Lower lobe of right lung (tissue), 2 donors: Measurements from ENCODE around the gene TARBP2. TPM values are rescaled to one million over a fixed set of nuclear protein-coding genes. Genes with fewer than 3 reads are reported as not detected.

Experiments
- ATAC-seq, 2 donors: fragments of 200-7000 bp; cut with Tn5 transposase; one replicate each; pipeline ENCODE4 v1.9.1; 2020 to 2022; ENCODE audit warnings: mild to moderate bottlenecking in 2 of 2, moderate library complexity in 2 of 2
- DNase-seq: peaks from one replicate; pipeline ENCODE4 v3.0.0-alpha.2; 2020
- H3K27ac ChIP-seq: fragments of 200-600 bp; one replicate; pipeline ENCODE4 v1.8.0; 2022
- H3K27me3 ChIP-seq: fragments of 200-600 bp; one replicate; pipeline ENCODE4 v1.8.0; 2022; ENCODE audit warnings: low read depth
- H3K36me3 ChIP-seq: fragments of 200-600 bp; one replicate; pipeline ENCODE4 v1.8.0; 2022; ENCODE audit warnings: mild to moderate bottlenecking
- H3K4me1 ChIP-seq: fragments of 200-600 bp; one replicate; pipeline ENCODE4 v1.8.0; 2022
- H3K4me3 ChIP-seq: fragments of 200-600 bp; one replicate; pipeline ENCODE4 v1.8.0; 2022; ENCODE audit warnings: mild to moderate bottlenecking
- H3K9me3 ChIP-seq: fragments of 200-600 bp; one replicate; pipeline ENCODE4 v1.8.0; 2022
- intact Hi-C: fragments of 100-400 bp; cut with DNase I; formaldehyde crosslinking; loops from one replicate; pipeline ENCODE4 v1.11.0; 2022
- total RNA-seq: library from RNA; stranded (reverse); fragmentation: NEBNext Ultra II Directional; extraction: Animal tissue kit (Norgen Biotek cat#: 25700); gene quantifications from one replicate; pipeline ENCODE4 v1.2.1, GENCODE V29; 2021
- TF ChIP-seq, protein P1 (sequence below): fragments of 200-600 bp; IDR thresholded peaks from one replicate; pipeline ENCODE4 v1.8.0; 2022; ENCODE audit warnings: antibody characterized with exemption, mild to moderate bottlenecking
- donor health status: DM: no; HTN: yes; CAD: no; lungs with severe emphysema.

The TARBP2 gene
- total RNA-seq, 1 donor from 2014 or later = 34.3 TPM

GRCh38 chr12:53500142-53500775 is 824 bp upstream of the TARBP2 start:
- TF ChIP-seq, protein P1, sequence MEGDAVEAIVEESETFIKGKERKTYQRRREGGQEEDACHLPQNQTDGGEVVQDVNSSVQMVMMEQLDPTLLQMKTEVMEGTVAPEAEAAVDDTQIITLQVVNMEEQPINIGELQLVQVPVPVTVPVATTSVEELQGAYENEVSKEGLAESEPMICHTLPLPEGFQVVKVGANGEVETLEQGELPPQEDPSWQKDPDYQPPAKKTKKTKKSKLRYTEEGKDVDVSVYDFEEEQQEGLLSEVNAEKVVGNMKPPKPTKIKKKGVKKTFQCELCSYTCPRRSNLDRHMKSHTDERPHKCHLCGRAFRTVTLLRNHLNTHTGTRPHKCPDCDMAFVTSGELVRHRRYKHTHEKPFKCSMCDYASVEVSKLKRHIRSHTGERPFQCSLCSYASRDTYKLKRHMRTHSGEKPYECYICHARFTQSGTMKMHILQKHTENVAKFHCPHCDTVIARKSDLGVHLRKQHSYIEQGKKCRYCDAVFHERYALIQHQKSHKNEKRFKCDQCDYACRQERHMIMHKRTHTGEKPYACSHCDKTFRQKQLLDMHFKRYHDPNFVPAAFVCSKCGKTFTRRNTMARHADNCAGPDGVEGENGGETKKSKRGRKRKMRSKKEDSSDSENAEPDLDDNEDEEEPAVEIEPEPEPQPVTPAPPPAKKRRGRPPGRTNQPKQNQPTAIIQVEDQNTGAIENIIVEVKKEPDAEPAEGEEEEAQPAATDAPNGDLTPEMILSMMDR = no peak
- Histone ChIP-seq H3K36me3 (peaks cover 16% of the 10 kb centered on the region), H3K4me1 (peaks cover 61% of the 10 kb centered on the region), H3K9me3 (no peaks in the 10 kb centered on the region), H3K27ac (peak overlapping the region; percentile 93), H3K4me3 (peak overlapping the region; percentile 79), H3K27me3 (no peaks in the 10 kb centered on the region)
- ATAC-seq (peak; percentile 29 to 35), DNase-seq (peak; percentile 73)
- intact Hi-C loops = no loop called here

- DNase-seq (no peak), ATAC-seq (no peak)
- TF ChIP-seq, protein P1 = no peak
- H3K4me1 ChIP-seq = peaks cover 47% of the 10 kb centered on the region
- H3K36me3 ChIP-seq = peaks cover 30% of the 10 kb centered on the region
- no peaks in the 10 kb centered on the region for H3K27me3 ChIP-seq
- H3K9me3 ChIP-seq = no peaks in the 10 kb centered on the region
- H3K4me3 ChIP-seq = peak overlapping the region; percentile 79
- peak overlapping the region; percentile 93 for H3K27ac ChIP-seq
- intact Hi-C loops = no loop called here
These were observed 615 bp downstream of the TARBP2 start for GRCh38 chr12:53501615-53502181.

DNA sequence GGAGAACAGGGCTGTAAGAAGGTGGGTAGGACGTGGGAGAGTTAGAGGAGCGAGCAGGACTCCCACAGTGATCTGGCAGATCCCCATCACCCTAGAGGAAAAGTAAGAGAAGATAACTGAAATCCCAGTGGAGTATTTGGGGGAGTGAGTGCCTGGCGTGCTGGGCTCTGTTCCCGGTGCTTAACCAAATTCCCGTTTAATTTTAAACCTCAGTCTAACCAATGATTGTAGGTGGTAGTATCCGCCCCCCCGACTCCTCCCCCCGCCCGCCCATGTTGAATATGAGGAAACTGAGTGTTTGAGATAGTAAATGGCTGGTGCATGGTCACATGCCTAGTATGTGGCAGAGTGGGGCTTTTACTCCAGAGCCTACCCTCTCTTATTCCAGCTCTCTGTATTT is 1.2 kb downstream of the TARBP2 start:
- intact Hi-C loops = no loop called here
- DNase-seq (no peak), ATAC-seq (no peak)
- Histone ChIP-seq H3K27me3 (no peaks in the 10 kb centered on the region), H3K9me3 (no peaks in the 10 kb centered on the region), H3K36me3 (peaks cover 36% of the 10 kb centered on the region), H3K27ac (peak overlapping the region; percentile 93), H3K4me1 (peaks cover 42% of the 10 kb centered on the region), H3K4me3 (peak overlapping the region; percentile 79)
- TF ChIP-seq, protein P1 = no peak

DNA sequence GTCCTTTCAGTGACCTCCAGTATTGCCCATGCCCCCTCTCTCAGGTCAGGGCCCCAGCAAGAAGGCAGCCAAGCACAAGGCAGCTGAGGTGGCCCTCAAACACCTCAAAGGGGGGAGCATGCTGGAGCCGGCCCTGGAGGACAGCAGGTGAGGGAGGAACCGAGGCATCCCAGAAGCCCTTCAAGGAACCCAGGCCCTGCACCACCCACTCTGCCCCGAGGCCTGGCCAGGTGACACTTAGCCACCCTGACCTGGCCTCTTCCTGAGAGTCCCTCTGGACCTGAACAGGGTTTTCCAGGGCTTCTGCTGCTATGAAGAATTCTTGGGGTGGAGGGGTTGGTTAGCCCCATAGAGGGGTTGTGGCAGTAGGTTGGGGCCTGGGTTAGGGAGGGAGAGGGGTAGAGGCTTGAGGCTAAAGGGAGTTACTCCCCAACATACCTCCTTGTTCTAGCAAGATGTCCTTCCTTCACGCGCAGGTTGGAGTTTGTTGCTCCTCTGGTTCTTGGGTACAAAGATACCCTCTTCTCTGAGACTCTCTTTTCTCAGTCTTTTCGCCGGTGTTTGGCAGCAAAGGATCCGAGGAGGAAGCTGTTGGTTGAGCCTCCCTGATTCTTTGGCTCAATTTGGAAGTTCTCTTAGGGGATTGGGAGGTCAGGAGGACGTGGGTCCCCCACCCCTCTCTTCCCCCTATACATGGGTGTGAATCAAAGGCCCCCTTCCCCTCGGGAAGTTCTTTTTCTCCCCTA is 2.1 kb downstream of the TARBP2 start:
- intact Hi-C loops = no loop called here
- H3K36me3 ChIP-seq = peaks cover 41% of the 10 kb centered on the region
- peaks cover 39% of the 10 kb centered on the region for H3K4me1 ChIP-seq
- H3K27me3 ChIP-seq = no peaks in the 10 kb centered on the region
- no peaks in the 10 kb centered on the region for H3K9me3 ChIP-seq
- peak overlapping the region; percentile 79 for H3K4me3 ChIP-seq
- peak overlapping the region; percentile 65 for H3K27ac ChIP-seq
- ATAC-seq (no peak), DNase-seq (no peak)
- TF ChIP-seq, protein P1 = no peak

- Histone ChIP-seq H3K4me3 (no peak overlapping the region), H3K9me3 (no peaks in the 10 kb centered on the region), H3K4me1 (peaks cover 43% of the 10 kb centered on the region), H3K36me3 (peaks cover 41% of the 10 kb centered on the region), H3K27ac (peak overlapping the region; percentile 65), H3K27me3 (no peaks in the 10 kb centered on the region)
- intact Hi-C loops = no loop called here
- ATAC-seq (no peak), DNase-seq (no peak)
- TF ChIP-seq, protein P1 = no peak
These were observed 3.2 kb downstream of the TARBP2 start for GRCh38 chr12:53504004-53504920.
